IPS-11a (cell line): ENCODE data around the gene TM2D1.

Source experiments
- H3K4me3 ChIP-seq: one replicate; pipeline ENCODE4 v1.5.1; 2013; ENCODE audit warnings: low read depth, low read length, control low read depth

Gene TM2D1

DNA sequence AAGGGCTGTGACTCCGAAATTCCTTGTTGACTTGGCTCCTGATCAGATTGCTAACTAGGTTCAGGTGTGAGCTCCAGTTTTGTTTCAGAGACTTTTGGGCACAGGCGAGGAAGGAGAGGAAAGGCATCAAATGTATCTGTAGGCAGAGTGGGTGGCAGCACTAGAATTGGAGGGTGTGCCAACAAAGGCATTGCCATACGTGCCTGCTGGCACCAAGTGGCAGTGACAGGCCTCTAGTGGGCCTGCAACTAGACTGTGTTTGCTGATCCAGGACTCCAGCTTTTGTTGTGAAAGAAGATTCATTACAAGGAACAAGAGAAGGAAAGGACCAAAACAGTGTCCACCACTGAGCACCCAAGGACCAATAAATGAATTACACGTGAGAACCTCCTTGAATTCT, 79.5 kb downstream of the TM2D1 start:
- no peak overlapping the region for H3K4me3 ChIP-seq

DNA sequence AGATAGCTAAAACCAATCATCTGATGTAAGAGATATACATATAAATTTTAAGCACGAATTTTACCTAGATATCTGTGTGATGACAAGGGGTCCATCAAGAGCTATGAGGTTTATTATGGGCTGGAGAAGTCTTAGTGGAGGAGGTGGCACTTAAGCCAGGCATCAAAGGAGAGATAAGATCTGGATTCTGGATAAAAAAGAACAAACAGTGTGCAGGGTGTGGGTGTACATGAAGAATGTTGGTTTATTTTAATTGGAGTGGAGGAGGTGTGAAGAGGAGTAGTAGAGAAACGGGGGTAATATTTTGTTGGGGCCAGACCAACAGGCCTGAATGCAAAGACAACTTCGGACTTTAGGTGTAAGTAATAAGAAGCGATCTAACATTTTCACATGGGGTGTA, 80.6 kb downstream of the TM2D1 start:
- no peak overlapping the region for H3K4me3 ChIP-seq

DNA sequence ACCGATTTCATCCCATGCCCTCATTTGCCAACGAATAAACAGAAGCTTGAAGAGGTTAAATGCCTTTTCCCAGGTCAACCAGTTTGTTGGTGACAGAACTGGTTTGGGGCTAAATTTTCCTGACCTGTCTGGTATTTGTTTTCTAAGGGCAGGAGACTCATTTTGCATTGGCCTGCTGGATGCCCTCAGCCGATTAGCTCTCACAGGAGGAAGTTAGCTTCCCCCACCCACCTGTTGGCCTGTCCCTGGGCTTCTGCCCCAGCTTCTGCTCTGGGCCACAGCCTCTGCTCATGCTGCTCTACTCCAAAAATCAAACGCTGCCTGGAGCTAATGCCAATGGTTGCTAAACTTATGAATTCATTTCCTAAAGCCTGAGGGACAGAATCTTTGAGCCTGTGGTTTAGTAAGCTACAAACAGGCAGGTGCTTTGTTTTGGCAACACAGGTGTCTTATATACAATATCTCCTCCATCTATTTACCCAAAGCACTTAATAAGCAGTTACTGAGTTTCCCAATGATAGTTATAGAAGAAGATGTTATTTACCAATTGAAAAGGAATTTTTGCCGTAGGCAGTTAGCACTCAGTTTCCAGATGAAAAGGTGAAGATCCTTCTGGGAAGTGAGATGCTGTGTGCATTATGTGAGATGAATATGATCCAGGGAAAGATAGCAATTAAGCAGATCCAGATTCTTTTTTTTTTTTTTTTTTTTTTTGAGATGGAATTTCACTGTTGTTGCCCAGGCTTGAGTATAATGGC, 82.3 kb downstream of the TM2D1 start:
- no peak overlapping the region for H3K4me3 ChIP-seq

DNA sequence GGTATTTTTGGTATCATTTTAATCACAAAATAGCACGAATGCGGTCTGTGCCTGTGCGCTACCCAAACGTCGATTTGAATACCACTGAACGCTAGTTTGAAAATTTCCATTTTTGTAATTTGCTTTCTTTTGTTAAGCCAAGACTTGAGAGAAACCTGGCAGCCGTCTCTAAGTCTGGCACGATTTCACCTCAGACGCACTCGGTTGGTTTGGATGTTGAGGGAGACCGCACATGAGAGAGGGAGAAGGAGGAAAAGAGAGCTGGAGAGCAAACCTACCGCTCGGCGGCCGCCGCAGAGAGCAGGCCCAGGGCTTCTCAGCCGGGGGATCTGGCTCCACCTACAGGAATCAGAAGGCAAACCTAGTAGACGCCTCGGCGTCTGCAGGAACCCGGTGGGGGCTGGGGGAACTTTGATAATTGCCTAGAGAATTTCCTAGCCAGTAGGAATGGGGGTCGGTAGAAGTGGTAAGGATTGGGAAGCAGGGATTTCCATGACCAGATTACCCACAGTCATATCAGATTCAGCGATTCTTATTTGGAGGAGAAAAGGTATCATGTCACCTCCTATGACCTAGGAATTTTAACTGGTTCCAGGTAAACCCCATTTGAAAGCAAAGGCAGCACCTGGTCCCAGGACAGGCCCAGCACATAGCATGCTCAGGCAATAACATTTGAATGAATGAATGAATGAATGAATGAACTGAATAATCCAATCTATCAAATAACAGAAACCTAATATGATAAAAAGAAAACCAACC, 83.2 kb downstream of the TM2D1 start:
- H3K4me3 ChIP-seq: no peak overlapping the region

DNA sequence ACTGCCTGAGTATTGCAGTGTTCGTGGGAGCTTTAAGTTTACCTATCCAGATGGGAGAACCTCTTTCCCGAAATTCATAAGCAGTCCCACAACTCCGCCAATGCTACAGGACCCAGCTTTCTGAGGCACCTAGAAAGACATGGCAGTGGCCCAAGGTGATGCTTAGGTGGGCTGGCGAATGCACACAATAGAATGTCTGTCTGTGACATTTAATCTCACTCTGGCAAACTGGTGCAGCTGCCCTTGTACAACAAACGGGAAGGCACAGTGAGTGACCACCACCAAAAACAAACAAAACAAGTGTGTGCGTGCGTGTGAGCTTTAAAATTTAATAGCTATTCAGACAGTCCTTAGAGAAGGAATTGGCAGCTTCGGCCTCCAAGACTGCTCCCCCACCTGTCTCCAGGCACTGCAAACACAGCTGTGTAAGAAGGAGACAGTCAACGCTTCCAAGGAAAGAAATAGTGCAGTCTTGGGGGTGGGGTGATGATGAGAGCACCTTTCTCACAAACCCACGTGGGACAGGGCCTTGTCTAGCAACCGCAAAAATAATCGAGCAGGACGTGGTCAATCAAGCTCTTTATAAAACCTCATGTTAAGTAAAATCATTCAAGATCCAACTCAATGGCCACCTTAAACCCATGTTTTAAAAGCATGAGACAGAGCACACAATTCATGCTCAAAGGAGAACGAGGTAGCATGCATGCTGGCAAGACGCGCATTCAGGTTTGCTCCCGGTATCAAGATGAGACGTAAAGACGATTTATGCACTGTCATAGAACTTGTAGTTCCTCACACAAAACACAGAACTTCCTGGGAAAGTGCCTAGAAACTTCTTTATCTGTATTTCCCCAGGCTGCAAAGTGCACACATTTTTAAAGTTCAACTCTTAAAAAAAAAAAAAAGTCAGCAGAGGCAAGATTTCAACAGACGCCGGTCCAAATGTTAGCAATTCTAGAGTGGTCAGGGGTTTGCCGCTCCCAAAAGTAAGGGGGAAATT, 84.1 kb downstream of the TM2D1 start:
- H3K4me3 ChIP-seq: no peak overlapping the region

DNA sequence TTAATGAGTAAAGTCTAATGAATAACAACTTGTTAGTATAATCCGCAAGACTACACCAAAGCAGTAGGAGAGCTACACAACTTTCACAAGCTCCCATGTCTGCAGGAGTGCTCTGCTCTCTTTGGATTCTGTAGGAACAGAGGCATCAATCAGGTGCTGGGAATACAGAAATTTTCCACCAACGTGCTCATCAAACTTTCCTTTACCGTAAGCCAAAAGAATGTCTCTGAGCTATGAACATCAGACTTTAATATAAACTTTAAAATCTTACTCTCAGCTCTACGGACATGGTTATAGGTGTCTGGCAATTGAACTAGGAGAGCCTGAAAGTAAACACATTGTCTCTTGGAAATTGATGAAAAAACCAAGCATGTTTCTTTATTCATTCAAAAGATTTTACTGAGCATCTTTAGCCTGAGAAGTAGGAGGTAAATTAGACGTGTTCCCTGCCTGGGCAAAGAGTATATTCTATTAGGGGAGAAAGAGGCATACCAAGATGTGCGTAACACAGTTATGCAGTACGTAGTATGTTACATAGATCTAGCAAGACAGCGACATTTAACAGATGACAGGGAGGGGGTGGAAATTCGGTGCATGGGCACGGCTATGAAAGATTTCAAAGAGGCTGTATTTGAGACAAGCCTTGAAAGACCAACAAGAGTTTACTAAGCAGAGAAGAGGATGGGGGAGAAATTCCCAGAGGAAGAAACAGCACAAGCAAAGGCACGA, 85.2 kb downstream of the TM2D1 start:
- no peak overlapping the region for H3K4me3 ChIP-seq

DNA sequence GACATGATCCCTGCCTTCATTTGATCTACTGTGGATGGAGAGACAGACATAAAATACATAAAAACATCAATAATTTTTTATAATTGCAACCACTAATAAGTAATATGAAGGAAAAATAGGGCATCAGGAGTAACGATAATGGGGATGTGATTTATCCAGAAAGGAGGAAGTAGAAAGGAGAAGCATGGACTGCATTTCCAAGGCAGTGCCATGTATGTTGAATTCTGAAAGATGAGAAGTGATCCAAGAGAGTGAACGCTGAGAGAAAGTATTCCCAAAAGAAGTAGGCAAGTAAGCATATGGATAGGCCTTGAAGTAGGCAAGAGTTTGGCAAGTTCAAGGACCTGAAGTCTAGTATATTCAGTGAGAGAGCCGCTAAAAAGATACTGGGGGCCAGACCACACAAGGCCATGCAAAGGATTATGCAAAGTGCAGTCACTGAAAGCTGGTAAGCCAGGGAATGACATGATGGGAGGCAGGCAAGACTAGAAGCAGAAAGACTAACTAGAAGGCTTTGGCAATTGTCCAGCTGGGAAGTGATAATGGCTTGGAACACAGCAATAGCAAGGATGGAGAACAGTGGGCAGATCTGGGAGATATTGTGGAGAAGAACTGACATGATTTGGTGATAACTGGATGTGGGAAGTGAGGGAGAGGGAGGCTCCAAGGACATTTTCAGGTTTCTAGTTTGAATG, 85.9 kb downstream of the TM2D1 start:
- no peak overlapping the region for H3K4me3 ChIP-seq

DNA sequence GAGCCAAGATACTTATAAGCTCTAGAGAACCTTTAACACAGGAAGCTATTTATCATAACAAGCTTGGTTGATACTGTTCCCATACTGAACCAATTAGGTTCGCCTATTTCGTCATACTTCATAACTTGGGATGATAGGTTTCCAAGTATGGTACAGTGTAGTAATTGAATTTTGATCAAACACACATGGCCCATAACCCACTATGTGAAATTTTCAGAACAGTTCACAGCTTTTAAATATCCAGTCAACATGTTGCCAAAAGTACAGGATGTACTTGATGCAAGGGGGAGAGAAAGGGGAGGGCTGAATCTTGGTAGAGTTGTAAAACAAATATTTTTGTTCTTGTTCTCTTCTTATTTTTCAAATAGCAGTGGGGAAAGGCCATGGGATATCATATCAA, 86.6 kb downstream of the TM2D1 start:
- no peak overlapping the region for H3K4me3 ChIP-seq

DNA sequence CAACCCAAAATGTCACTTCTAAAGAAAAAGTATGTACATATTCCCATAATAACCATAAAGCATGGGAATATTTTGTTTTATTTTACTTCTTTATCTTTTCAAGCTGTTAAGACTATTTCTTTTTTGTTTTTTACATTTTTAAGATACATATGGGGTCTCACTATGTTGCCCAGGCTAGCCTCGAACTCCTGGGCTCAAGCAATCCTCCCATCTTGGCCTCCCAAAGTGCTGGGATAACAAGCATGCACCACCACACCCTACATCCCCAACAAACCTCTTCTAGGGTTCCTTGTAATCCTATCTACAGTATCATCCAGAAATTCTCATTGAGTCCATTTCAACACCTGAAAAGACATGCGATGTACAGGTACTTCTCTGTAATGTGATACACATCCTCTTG, 87.5 kb downstream of the TM2D1 start:
- H3K4me3 ChIP-seq: no peak overlapping the region

DNA sequence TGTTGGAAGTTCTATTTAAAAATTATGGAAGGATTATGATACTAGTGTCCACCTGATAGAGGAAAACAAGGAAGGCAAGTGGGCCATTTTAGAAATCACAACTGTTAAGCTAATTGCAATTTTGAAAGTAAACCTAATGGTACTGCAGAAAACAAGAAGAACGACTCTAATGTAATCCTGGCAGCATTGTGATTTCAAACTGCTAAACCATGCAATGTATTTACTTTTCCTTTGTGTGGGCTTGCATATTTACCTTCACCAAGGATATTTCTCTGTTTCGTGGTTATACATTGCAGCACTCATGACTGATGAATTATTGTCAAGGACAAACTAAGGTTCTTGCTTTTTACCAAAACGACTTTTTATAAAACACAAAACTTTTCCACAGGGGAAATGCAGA, 88.1 kb downstream of the TM2D1 start:
- H3K4me3 ChIP-seq: no peak overlapping the region

DNA sequence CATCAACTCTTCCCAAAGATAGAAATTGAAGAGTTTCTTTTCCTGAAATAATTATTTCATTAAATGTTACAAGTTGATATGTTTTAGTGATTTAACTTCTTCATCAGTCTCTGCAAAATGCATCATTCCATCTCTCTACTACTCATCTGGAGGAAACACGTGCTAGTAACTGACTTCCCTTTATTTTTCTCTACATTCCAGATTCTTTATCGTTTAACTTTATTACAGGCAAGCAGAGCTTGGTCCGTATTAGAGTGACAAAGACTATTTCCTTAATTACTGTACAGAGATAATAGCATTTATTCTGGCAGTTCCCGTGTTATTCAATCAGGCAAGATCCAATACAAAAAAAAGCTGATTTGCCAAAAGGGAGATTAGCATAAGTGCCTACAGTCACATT, 88.6 kb downstream of the TM2D1 start:
- H3K4me3 ChIP-seq: no peak overlapping the region

DNA sequence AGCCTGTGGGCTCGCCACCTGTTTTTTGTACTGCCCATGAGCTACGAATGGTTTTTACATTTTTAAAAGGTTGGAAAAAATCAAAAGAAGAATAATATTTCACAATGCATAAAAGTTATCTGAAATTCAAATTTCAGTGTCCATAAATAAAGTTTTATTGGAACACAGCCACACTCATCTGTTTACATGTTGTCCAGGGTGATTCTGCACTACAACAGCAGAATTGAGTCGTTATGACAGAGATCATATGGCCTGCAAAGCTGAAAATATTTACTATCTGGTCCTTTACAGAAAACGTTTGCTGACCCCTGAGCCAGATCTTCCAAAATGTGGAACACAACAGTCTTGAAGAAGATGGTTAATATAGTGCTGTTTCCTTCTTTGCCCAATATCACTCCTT, 89.4 kb downstream of the TM2D1 start:
- no peak overlapping the region for H3K4me3 ChIP-seq

DNA sequence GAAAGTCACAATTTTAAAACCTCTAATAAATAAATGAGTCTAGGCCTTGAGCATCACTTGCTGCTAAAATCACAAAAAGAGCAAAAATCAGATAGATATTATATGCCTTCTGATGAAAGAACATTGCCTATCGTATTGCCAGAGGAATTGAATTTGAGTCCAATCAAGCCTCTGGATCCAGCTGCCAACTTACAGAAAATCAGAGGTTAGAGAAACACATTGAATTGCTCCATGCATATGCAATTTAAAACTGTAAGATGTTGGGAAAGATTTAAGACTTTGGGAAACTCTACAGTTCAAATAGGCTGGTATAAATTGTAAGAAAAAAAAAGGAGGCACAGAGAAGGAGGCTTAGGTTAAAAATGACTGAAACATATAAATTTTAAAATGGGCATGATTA, 93.5 kb downstream of the TM2D1 start:
- no peak overlapping the region for H3K4me3 ChIP-seq
